NOMO-1 treated with DMSO at 0.1 percent for 48 hours (cell line): ENCODE data around the gene FBXL7.
A peak's percentile ranks its signal among the peaks of the same experiment; 100 is the strongest.

Experiments
- DNase-seq: peaks from one replicate; lab custom pipeline; 2025; ENCODE audit not compliant: unreplicated experiment; lab: John Stamatoyannopoulos, UW

The FBXL7 gene

DNA sequence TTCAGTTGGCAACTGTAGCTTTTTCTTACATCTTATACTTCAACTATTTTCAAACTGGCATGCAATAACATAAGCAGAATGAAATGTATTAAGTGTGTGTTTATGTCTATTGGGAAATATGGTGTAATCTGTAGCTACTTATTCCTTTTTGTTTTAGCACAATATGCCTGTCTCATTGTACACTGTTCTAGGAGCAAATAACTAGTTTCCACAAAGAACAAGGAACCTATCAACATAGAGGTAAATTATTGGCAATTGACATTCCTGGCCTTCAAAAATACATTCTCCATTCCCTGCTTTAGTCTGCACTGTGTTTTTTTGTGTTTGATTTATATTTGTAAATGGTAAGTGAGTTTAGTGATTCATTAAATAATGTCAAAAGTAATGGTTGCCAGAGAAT, 75.7 kb downstream of the FBXL7 start:
- DNase-seq: no peak

DNA sequence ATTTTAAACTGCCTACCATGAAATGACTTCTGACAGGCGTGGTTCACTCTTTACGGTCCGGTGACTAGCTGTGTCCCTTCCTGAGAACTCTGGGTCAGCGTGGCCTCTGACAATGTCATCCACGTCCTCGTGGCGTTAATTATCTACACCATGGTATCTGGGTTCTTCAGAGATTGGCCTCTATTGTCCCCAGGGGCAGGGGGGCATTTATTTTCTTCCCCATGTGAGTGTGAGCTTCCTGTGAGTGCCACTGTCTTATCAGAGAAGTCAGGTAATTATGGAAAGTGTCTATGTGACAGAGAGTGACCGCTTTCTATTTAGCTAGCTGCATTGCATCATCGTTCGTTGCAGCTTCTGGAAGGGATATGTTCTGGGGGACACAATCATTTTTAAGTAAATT, 77.2 kb downstream of the FBXL7 start:
- no peak for DNase-seq

DNA sequence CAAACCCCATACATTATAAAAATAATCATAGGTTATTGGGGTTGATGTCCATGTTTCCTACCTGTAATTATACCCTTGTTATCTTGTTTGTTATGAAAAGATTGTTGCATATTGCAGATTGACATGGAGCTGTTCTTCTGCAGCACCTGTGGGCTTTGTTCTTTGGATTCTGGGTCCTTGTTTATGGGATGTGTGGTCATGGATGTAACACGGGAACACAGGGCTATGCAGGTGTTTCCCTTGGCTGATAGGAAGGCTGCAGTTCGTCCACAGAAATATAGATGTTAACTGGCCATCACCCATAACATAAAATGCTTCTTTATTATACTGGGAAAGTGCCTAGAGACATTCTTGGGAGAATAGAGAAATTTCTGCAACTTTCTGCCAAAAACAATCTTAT, 77.9 kb downstream of the FBXL7 start:
- DNase-seq: no peak

DNA sequence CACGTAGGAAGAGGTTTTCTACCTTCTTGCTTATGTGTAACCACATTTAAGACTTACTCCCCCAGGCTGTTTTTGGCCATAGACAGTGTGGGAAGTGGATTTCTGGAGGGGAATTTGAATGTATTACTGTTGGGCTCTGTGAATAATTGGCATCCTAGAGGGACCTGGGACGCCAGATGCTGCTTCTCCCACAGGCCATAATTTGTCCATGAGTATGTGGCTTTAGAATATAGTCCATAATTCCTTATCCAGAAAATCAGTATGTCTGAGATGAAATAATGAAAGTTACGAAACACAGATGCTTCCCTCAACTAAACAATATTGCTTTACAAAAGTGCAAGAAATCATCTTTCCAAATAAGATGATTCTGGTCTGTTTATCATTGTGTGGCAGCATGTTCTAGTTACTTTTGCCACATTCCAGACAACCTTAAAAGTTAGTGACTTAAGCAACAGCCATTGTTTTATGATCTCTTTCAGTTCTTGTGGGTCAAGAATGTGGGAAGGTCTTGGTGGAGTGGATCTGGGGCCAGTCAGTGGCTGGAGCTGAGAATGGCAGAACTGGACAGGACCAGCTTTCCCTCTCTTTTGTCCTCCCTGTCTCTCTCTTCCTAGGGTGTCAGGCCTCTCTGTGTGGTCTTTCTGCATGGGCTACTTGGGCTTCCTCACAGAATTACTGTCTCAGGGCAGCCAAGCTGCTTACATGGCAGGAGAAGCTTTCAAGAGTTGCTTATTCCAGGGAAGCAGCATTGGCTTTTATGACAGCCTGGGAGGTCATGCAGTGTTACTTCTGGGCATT, 79.4 kb downstream of the FBXL7 start:
- no peak for DNase-seq

DNA sequence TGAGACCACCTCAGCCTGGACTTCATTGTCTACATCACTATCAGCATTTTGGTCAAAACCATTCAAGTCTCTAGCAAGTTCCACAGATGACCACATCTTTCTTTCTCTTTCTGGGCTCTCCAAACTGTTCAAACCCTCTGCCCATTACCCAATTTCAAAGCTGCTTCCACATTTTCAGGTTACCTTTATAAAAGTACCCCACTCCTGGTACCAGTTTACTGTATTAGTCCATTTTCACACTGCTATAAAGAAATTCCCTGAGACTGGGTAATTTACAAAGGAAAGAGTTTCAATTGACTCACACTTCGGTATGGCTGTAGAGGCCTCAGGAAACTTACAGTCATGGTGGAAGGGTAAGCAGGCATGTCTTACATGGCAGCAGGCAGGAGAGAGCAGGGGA, 84.5 kb downstream of the FBXL7 start:
- DNase-seq: no peak

DNA sequence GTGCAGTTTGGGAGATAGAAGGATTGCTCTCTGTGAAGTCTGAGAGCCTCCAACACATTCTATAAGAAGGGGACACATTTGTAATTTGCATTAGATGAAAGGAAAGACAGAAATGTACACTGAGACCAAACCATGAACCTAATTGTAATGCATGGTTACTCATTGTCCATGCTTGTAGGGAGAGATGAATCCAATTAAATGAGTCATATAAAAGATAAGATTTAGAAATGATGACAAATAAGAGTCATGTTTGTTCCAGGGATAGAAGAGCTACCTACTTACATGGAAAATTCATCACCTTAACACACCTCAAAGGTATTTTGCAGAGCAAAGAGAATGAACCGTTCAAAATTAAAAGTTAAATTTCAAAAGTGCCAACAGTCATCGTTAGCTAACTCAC, 85.1 kb downstream of the FBXL7 start:
- DNase-seq: no peak

DNA sequence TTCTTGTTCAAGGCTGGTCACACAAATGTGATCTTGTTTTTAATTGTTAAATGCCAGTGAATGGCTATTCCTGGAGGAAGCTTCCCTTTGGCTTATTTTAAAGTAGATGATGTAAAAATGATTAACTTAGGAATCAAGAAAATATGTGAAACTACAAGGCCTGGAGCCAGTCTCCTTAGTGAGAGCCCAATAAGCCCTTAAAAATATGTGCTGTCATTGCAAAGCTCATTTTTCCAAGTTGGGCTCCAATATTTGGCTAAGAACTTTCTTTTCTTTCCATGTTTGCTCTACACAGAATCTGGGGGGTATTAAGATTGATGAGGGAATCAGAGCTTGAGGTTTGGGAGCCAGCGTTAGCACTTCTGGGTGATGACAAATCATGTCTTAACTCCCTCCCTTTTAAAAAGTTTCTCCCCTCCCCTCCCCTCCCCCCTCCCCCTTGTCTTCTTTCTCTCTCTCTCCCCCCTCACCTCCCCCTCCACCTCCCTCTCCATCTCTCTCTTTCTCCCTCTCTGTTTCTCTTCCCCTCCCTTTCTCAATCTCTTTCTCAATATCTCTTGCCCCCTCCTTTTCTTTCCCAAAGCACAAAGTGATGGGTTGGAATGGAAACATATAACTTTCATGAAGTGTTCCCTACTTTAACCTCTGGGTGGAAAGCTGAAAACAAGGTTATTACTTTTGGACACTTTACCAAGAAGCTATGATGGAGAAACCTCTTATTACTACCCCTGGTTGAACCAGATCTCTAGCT, 86.0 kb downstream of the FBXL7 start:
- DNase-seq: no peak

DNA sequence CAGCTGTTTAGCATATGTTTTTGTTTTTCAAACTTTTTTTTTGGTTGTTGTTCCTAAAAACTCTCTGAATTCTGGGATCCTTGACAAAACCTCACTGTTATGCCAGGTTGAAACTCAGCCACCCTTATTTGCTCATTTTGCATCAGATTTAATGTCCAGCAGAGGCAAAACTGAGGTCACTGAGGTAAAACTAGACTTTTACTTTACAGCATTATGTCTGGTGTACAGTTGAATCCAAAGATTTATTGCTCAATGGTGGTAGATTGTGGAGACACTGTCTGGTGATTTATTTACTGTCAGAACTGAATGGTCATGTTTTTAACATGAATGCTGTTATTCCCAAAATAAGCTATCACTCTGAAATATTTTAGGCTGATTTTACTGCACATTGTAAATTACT, 87.9 kb downstream of the FBXL7 start:
- DNase-seq: no peak

DNA sequence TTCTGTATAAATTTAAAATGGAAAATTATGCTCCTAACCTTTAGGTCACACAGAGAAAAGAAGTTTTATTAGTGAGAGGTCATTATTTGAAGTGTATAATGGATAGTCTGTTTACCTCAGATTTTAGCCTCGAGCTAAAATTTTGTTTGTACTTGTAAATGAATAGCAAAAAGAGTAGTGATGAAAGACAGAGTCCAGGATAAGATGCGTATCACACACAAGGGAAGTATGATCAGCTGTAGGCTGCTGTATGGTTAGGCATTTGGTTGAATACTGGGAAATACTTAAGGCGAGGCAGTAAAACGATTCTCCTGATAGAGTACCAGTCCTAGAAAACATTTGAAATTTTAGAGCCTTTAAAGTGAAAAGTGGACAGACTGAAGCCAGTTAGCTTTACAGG, 92.7 kb downstream of the FBXL7 start:
- no peak for DNase-seq

DNA sequence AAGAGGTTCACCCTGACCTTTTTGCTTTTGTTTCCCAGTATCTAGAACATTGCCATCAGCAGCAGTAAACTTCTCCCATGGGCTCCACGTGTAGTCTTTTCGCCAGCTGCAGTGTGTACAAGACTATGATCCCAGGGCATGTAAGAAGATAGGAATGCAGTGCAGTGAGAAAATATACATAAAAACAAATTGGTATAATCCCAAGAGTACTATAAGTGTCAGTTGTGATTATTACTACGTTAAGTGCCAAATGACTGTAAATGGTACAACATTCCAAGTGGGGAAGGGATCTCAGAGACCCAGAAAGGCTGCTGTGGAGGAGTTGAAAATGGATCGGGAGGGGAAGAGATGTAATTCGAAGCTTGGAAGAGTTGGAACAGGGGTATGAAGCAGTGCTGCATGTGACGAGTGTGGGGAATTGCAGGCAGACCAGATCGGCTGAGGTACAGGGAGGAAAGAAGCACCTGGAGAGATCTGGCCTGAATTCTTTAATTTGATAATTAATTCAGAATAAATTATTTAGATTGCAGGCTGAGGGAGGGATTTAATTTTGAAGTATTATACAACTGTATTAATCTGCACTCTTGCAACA, 95.1 kb downstream of the FBXL7 start:
- no peak for DNase-seq

DNA sequence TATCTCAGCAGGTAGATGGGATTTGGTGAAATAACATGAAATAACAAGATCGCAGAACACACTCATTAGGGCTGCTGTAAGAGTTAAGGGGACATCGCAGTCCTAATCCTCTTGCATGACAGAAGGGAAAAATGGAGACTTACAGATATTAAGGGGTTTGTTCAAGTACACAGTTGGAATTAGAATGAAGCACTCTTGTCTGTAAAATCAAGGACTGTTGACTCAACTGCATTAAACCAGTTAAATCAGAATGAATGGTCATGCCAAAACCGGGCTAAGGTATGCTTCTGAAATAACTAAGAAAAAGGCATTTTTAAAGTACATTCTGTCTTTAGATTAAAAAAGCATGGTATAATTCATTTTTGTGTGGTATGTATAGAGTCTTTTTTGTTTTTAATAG, 95.9 kb downstream of the FBXL7 start:
- DNase-seq: no peak

DNA sequence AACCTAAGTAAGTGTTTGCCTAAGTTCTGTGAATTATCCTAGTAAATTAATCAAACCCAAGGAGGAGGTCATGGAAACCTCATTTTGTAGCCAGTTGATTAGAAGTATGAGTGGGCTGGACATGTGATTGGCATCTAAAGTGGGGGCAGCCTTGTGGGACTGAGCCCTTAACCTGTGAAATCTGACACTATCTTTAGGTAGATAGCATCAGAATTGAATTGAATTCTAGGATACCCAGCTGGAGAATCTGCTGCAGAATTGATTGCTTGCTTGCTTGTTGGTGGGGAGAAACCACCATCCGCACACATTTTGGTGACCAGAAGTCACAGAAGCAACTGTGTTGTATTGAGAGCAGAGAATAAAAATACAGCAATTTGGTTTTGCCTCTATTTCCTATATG, 97.0 kb downstream of the FBXL7 start:
- DNase-seq: no peak

DNA sequence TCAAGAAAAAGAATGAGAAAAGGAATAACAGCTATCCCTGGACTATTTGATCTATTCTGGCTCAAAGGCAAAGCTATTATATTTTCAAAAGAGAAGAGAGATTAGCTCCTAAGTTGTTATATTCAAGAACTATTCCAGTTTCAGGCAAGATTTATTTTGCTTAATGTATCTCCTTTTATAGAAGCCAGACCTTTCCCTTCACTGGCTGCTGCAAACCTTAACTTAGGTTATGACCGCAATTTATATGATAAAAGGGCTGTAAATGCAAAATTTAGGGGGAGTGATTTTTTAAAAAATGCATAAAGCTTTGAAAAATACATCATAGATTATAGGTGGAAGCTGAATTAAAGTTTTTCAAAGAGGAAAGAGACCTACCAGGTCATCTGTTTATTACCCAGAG, 97.8 kb downstream of the FBXL7 start:
- DNase-seq: no peak

DNA sequence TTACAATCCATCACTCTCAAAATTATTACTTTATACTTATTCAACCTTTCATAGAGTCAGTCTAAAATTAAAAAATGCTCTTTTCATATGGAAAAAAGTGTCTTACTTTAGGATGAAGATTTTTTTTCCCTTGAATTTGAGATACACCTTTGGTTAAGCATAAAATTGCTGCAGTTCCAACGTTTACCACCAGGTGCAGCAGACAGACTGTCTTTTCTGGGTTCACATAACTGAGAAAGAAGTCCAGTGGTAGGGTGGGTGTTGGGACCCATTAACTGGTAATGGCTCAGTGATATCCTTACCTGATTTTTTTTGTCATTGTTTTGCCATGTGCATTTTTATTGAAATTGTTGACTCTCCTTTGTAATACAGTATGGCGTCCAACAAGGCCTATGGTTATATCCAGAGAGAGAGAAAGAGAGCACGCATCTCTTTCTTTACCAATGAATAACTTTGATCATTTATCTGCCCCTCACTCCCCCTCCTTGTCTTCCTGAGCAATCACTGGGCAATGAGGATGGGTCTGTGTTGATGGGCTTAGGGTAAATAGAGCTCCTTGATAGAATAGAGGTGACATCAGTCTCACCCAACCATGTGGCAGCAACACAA, 98.4 kb downstream of the FBXL7 start:
- peak; percentile 3 for DNase-seq

DNA sequence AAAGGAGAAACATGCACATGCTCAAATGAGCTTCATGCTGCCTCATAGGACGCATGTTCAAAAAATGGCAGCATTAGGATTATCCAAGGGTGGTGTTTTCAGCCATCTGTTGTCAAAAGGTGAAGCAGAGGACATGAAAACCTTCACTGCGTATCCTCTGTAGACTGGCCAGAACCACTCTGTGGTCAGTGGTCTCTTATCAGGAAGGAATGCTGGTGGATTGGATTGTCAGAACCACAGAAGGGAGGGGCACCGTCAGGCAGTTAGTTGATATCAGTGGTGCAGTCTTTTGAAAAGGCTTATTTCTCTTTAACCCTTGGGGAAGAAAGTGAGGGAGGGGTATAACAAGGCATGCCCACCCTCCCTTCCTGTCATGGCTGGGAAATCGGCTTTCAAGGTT, 100.1 kb downstream of the FBXL7 start:
- DNase-seq: no peak

DNA sequence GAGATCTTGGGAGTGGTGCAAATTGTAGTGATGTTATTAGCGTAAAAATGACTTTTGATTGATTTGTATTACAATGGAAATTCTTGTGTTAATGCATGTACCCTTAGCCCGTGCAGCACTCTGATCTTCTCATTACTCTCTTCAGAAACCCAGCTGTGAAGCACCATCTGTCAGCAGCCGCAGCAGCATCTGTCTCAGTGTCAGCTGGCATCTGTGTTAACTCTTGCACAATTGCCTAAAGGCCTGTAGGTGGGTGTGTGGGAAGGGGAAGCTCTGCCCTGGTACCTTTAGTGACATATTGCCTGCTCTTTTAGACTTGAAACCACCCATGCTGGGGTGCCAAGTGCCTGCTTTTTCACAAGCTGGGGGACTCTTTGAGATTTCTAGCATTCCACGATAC, 101.3 kb downstream of the FBXL7 start:
- no peak for DNase-seq

DNA sequence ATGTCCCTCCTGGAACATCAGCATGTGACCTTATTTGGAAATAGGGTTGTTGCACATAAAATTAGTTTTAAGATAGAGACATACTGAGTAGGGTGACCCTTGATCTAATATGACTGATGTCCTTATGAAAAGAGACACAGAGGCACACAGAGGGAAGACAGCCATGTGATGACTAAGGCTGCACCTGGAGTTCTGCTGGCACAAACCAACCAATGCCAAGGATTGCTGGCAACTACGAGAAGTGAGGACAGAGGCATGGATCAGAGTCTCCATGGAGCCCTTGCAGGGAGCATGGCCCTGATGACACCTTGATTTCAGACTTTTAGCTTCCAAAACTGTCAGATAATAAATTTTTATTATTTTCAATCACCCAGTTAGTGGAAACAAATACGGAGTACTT, 101.9 kb downstream of the FBXL7 start:
- DNase-seq: no peak

DNA sequence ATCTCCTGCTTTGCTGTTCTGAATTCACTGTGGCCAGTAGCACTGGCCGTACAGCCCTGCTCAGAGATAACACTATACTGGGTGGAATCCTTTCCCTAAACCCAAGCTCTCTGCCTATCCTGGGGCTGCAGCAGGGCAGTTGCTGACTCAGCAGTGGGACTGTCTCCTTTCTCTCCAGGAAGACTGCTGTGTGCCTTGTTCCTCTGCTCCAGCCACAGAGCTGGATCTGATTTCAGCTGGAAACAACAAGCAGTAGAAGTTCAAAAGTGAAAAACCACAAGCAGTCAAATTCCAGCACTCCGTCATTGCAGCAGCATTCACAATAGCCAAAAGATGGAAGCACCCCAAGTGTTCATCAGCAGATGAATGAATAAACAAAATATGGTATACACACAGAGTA, 105.0 kb downstream of the FBXL7 start:
- no peak for DNase-seq

DNA sequence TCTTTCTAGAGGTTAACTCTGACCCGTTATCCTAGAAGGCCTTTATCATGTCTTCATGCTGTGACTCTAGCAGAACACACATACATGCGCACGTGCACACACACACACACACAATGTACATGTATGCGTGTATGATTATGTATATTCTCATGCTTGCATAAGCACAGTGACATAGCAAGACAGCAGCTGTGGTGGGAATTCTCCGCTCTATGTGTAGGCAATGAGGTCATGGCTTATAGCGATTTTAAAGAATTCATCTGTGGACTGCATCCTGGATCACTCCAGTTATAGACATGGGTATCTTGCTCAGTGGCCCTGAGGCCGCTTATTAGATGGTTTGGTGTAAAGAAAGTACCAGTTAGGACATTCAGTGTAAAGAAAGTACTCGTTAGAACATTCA, 106.2 kb downstream of the FBXL7 start:
- no peak for DNase-seq

DNA sequence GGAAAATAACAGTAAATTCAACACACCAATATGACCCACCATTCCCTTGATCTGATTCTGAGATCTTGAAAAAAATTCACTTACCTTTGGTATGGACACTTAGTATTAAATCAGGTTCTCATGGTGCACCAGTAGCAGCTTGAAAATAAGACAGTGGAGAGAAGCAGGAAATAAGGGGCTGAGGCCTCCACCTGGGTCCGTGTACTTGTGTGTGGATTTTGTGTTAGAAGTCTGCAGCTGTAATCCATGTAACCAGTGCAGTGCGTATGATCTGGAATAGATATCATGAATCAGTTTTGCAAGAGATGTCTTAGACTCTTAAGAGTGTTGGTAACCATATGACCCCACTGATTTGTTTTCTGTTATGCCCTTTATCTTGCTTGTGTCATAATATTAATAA, 107.1 kb downstream of the FBXL7 start:
- no peak for DNase-seq

DNA sequence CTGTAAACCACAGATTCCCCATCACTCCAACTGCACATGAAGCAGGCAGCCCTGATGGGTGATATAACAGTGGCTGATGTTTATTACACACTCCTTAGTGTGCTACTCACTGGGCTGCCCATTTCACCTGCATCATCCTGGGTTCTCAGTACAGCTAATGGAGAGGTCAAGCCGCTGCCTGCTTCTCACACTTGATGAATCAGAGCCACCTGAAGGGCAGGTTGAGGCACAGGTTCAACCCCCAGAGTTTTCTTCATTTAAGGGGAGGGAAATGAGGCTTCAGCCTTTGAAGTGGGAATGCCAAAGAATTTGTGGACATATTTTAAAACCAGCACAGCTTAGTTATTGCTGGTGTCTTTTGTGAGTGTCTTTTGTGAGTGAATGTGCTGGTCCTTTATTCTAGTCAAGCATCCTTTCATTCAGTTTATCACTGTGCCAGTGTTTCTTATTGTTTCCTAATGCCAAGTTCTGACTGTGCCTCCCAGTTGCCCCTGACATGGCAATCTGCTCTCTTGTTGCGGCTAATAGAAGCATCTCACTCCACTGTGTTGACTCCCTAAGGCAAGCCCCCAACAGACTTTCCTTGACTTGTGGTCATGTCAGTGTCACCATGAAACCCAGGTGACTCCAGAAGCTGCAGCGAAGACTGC, 109.2 kb downstream of the FBXL7 start:
- DNase-seq: no peak
